GM18519 (cell line): ENCODE data around the gene CFAP97D2.
"Not testable (repeated sequence)": the region's sequence is repeated elsewhere in the genome, so short reads cannot be mapped to it uniquely, and the experiment has no call there.

Source experiments
- ATAC-seq: cut with Tn5 transposase; IDR thresholded peaks from one replicate; pipeline ENCODE4 v1.9.1; 2021; ENCODE audit warnings: mild to moderate bottlenecking, moderate library complexity; ENCODE audit not compliant: unreplicated experiment, low FRiP score

CFAP97D2 gene

DNA sequence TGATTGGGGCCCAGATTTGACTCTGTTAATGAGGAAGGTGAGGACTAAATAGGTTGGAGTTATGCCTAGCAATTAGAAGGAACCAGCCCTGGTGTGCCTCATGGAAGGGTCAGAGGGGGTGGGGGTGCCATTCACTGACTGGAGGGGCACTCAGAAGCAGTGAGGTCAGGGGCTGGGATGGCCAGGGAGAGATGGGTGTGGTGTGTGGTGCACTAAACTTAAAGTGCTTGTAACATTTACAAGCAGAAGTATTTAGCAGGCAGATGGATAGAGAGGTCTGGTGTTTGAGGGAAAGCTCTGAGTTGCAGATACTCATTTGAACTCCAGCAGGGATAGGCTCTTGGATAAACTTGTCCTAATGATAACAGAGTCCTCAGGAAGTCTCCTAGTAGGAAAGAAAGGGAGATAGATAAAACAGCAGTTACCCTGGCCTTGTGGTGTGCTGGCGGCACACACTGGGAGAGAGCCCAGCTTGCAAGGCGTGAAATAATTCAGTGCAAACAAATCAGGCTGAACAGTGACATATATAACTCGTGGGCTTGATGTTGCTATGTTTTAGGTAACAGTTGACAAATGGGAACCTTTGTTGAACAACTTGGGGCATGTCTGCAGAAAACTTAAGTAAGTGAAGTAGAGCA, 82.4 kb downstream of the CFAP97D2 start:
- no peak for ATAC-seq

DNA sequence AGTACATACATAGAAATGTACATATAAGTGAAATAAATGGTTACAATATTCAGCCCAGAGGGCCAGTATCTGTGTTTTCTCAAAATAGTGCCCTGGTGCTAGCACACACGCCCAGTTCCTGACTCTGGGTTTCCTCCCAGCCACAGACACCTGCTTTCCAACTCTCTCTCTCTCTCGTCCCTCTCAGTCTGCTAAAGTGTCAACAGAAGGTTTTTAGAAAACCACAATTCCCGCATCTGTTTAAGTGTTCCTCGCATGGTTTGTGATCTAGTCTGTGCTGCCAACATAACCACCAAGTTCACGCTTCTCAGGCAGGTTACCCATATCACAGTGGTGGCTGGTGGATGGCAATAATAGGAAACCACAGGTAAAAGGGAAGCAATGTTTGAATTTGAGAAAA, 84.5 kb downstream of the CFAP97D2 start:
- no peak for ATAC-seq

DNA sequence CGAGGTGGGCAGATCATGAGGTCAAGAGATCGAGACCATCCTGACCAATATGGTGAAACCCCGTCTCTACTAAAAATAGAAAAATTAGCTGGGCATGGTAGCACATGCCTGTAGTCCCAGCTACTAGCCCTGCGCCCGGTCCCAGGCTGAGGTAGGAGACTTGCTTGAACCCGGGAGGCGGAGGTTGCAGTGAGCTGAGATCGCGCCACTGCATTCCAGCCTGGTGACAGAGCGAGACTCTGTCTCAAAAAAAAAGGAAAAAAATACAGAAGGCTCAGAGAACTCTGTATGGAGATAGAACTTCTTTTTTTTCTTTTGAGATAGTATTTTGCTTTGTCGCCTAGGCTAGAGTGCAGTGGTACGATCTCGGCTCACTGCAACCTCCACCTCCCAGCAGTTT, 85.3 kb downstream of the CFAP97D2 start:
- not testable (repeated sequence) for ATAC-seq

DNA sequence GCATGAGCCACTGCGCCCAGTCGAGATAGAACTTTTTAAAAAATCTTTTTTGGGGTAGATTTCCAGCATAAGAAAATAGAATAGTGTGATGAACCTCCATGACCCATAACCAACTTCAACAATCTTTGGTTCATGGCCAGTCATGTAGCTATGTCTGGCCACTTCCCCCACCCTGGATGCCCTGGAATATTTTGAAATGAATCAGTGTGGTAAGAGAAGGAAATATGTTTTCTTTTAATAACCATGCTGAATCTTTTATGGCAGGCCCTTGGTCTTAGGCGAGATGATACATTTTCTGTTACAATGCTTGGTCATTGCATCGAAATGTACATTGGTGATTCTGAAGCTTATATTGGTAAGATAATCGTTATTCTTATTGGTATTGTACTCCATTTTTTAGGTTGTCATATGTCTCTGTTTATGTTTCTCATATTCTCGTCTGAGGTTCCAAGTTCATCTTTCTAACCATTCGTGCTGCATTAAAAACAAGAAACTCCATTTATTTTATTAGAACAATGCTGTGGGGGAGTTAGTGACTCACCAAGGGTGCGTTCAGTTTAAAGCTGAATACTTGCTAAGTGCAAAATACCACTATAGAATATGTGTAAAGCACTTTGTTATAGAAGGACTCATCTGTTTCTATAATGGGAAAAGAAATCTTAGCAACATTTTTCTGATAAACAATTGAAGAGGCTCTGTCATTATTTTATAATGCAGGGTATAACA, 86.0 kb downstream of the CFAP97D2 start:
- ATAC-seq, result no peak

DNA sequence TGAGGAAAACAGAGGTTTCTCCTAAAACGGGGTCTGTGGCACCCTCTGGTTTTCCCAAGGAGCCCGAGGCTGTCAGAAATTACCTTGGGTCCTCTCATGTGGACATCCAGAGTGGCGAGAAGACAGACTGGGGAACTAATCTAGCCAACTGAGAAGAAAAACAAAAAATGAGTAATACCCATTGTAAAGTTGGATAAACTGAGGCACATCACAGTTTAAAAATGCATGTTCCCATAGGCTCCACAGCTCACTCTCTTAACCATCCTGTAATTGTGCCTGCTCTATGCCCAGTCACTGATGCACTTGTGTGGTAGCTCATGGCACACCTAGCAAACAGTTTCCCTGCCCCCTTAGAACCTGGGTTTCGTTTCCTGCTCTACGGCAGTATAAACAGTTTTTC, 87.2 kb downstream of the CFAP97D2 start:
- no peak for ATAC-seq

DNA sequence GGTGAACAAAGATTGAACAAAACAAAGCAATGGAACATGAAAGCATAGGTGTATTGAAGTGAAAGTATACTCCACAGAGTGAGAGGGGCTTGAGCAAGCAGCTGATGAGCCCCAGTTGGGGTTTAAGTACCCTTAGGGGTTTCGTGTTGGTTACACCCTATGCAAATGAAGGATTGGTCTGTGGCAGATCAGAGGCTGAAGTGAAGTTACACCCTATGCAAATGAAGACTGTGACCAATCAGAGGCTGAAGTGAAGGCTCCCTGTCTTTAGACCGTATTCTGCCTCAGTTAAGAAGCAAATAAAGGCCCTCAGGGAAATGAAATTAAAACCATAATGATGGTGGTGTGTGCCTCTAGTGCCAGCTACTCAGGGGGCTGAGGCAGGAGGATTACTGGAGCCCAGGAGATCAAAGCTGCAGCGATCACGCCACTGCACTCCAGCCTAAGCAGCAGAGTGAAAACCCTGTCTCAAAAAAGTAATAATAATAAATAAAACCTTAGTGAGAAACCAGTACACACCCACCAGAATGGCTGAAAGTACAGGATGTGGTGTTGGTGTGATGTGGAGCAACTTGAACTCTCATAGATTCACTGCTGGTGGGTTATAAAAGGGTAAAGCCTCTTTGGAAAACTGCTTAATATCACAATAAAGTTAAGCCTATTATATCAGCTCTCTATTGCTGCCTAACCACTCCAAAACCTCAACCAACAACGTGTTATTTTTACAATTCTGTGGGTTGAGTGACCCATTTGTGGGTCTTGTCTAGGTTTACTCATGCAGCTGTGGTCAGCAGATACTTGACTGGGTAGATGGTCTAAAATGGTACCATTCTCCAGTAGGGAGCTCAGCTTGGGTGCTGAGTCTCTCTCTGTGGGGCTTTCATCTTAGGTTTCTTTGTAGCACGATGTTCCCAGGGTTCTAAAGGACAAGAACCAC, 89.6 kb downstream of the CFAP97D2 start:
- ATAC-seq, result no peak

DNA sequence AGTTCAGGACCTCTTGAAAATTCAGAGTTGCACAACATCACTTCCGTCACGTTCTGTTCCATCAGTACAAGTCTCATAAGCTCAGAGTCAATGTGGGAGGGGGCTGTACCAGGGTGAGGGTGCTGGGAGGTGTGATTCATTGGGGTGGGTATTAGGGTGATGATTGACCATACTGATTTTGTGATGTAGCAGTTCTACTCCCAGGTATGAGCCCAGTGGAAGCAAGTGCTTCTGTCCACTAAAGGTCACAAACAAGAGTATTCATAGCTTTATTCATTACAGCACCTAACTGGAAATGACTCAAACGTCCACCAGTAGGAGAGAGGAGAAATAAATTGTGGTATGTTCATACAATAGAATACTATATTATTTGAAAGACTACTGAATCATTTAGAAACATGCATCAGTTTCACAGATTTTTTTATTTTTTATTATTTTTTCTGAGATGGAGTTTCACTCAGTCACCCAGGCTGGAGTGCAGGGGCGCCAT, 90.3 kb downstream of the CFAP97D2 start:
- no peak for ATAC-seq
